T-helper 1 cell (primary cell): ENCODE data around the gene ASGR2.

Experiments used
- DNase-seq, 5 donors: peaks; one replicate each; pipeline ENCODE4 v3.0.0-alpha.2; 2012 to 2020

ASGR2 gene

DNA sequence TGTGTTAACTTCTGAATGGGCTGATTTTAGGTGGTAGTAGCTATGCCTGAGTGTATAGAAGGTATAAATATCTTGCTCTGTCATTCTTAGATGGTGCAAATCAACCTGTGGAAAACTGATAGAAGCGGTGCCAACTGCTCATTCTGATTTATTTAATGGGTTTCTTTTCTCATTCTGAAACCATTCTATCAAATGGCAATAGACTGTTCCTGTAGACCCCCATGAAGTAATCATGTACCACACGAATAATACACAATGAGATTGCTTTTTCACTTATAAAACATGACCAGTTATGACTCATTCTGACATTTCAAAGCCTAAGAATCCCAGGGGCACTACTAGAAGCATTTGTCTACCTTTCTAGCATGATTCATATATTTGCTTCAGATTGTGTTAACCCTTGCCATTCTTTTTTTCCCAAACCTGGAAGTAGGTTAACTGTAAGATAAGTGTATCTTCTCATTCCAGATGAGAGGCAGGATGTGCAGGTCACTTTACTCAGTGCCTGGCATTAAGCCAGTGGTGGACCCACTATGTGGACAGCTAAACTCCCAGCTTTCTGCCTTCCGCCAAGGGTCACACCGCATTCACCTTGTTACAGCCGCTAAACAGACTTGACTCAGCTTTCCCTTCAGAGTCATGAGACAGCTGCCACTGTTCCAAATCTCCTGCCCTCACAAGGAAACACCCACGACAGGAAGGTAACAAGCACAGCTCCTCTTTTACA is 54.3 kb downstream of the ASGR2 start:
- DNase-seq = no peak

DNA sequence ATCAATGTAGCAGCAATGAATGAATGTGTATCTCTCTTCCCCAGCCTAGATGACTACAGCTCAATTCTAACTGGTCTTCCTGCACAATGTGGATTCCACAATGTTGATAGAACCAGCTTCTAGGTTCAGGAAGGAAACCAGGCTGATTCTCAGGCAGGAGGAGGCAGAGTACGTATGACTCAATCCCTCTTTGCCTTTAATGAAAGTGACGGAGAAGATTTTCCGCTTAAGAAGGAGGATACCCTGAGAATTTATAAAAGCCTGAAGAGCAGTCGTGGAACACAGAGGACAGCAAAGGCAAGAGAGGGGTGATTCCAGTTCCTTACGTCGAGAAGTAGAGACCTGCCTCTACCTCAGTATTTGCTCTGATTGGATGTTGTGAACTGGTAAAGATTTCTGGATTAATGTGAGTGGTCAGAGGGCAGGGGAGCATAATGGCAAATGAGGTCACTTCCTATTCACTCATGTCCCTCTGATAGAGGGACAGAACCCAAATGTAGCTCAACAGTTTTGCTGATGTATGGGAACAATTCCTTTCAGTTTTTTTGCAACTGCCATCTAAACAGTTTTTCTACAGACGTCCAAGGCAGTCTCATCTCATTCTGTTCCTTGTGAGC is 55.7 kb downstream of the ASGR2 start:
- DNase-seq = no peak

DNA sequence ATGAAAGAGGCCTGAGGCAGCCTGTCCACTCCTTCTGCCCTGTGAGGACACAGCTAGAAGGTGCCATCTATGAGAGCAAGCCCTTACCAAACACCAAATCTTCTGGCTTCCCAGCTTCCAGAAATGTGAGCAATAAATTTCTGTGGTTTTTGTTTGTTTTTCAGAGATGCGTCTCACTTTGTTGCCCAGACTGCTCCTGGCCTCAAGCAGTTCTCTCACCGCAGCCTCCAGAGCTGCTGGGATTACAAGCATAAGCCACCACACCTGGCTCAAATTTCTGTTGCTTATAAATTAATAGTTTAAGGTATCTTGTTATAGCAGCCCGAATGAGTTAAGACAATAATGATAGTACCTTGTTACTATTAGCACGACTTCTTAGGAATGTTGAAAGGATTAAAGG is 58.2 kb downstream of the ASGR2 start:
- DNase-seq = no peak
